ENCODE data around the gene CATSPERE.

The CATSPERE gene, protein sequence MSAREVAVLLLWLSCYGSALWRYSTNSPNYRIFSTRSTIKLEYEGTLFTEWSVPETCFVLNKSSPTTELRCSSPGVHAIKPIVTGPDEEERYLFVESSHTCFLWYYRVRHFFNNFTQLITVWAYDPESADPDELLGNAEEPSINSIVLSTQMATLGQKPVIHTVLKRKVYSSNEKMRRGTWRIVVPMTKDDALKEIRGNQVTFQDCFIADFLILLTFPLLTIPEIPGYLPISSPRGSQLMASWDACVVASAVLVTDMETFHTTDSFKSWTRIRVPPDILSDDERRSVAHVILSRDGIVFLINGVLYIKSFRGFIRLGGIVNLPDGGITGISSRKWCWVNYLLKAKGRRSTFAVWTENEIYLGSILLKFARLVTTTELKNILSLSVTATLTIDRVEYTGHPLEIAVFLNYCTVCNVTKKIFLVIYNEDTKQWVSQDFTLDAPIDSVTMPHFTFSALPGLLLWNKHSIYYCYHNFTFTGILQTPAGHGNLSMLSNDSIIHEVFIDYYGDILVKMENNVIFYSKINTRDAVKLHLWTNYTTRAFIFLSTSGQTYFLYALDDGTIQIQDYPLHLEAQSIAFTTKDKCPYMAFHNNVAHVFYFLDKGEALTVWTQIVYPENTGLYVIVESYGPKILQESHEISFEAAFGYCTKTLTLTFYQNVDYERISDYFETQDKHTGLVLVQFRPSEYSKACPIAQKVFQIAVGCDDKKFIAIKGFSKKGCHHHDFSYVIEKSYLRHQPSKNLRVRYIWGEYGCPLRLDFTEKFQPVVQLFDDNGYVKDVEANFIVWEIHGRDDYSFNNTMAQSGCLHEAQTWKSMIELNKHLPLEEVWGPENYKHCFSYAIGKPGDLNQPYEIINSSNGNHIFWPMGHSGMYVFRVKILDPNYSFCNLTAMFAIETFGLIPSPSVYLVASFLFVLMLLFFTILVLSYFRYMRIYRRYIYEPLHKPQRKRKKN

DNA sequence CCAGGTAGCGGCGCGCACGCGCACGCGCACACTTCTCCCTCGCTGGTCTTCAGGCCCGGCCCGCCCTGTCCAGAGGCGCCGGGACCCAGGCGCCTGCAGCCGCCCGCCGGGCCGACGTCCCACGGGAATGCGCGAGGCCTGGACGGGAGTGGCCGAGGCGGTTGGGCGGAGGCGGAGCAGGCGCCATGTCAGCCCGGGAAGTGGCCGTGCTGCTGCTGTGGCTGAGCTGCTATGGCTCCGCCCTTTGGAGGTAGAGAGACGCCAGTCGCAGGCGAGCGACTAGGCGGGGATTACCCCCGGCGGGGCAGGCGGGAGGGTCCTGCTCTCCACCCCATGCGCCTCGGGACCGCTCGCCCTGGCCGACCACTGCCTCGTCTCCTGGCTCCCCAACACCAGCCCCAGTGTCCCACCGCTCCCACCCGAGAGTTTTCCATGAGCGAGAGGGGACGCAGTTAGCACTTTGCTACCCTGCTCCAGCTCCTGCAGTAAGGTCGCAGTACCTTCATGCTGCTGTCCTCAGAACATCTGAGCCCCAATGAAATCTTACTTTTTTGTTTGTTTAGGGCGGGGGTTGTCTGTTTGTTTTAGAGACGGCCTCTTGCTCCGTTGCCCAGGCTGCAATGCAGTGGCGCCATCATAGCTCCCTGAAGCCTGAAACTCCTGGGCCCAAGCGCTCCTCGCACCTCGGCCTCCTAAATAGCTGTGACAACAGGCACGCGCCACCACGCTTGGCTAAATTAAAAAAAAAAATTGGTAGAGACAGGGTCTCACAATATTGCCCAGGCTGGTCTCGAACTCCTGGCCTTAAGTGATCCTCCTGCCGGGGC is at the start of gene CATSPERE:
CATSPERE (plus strand) TSS at position 29 of the 827 bp plus-strand sequence; CDS start at position 186, 157 bp downstream.
- peak; percentile 29 to 41 for DNase-seq (ENCODE audit: low read depth in 2 of 2)

DNA sequence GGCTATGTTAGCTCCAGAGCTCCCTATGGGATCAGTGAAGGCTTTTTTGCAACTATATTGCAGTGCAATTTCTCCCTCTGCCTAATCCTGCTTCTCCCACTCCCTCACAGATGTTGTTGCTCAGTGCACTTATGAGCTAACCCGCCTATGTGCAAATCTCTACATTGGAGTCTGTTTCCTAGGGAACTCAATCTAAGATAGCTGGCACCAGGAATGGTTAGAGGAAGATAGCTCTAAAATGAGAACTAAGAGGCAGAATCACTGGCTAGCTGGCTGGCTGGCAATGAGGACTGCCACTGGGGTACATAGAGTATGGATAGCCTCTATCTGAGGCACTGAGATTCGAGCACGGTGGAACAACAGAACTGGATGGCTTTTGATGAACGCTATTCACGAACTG is 48.9 kb upstream of the CATSPERE start:
- no peak for DNase-seq (ENCODE audit: low read depth in 2 of 2)

DNA sequence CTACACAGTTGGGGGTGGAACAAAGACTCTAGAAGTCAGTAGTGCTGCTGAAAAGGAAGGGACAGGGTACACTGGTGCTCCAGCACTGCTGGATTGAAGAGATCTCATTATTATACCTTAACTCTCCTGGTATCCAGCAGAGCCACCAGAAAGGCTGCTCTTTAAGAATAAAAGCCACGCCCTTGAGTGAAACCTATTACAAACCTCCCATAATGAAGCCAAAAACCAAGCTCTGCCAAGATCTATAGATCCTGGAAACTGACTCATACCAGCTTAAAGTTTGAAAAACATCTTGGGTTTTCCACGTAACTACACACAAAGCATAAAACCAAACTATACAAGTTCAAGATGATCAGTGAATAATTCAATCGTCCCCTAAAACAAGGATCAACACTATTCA is 47.3 kb upstream of the CATSPERE start:
- no peak for DNase-seq (ENCODE audit: low read depth in 2 of 2)

DNA sequence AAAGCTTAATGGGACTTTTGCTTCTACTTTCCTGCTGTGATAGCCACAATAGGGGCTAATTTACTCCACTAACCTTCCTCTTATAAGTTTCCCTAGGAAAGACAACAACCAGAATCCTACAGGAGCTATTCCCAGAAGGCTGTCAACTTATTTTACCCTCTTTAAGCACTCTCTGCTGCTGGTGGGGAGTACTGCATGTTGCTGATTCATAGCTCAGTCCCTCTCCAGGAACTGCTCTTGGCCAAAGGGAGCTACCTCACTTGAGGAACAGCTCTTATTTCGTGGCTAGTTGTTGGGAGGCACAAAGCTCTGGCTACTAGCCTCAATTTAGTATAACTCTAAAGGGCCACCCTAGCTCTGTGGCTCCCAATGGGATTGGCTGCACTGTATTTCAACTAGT is 46.5 kb upstream of the CATSPERE start:
- DNase-seq (ENCODE audit: low read depth in 2 of 2) = no peak

DNA sequence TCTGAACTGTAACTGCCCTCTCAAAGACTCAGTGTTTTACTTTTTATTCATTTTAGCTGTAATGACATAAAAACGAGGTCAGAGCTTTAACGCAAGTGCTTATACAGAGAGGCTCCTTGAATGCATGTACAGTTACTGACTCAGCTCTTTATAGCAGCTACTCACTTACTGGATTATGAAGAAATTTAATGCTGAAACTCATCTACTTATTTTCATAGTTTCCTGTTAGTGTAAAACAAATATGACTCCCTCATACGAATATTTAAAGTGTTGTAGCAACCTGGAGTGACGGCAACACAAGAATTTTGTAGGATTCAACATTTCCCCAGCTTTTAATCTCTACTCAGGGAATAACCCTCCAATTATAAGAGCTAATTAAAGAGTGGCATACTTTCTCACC is 42.0 kb upstream of the CATSPERE start:
- no peak for DNase-seq (ENCODE audit: low read depth in 2 of 2)

DNA sequence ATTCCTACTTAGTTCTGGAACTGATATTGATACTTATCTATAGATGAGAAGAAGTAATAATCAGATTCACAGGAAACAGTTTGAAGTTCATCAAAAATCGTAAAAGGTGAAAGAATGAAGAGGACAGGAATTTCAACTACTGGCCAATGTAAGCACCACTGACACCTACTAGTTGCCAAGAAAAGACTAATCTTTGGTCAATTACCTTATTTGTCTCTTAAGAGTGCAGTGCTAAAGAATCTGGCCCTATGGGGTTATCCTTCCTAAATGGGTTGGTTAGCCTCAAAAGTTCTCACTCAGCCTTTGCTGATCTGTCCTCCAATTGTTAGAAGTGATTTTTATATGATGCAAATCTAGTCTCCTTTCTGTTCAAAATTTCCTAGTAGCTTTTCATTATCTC is 38.9 kb upstream of the CATSPERE start:
- DNase-seq (ENCODE audit: low read depth in 2 of 2) = no peak

DNA sequence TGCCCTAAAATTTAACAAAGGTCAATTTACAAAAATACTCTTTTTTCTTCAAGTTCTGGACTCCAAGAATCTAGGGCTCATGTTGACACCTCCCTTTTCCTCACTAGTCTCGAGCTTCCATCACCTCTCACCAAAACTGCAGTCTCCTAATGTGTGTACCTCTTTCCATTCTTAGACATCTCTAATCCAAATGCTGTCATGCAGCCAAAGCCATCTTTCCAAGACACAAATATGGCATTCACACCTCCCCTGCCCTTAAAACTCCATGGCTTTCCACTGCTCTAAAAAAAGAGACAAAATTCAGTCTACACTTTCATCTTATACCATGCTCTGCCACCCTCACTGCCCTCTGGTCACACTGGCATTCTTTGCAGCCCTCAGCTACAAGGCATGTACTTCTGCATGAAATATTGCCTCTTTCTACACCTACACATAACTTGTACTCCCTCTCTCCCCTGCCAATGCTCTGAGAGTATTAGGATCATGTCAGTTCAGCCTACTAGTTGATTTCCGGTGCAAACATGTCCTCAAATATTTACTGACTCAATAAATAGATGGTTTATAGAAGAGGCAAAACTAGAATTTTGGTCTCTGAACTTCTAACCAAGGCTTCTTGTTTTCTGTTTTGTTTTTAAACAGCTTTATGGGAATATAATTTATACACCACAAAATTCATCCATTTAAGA is 36.3 kb upstream of the CATSPERE start:
- no peak for DNase-seq (ENCODE audit: low read depth in 2 of 2)

DNA sequence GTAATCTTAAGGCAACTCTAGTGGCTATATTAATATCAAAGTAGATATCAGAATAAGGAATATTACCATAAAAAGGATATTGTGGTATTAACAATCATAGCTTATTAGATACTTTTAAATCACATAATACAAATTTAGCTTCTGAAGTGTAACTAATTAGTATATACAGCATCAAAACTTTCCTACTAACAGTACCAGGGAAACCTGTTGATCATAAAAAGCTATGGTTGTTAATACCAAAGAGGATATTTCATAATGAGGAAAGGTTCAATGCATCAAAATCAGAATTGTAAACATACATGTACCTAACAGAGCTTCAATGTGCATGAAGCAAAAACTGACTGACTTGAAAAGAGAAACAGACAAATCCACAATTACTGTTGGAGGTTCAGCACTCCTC is 33.4 kb upstream of the CATSPERE start:
- no peak for DNase-seq (ENCODE audit: low read depth in 2 of 2)

DNA sequence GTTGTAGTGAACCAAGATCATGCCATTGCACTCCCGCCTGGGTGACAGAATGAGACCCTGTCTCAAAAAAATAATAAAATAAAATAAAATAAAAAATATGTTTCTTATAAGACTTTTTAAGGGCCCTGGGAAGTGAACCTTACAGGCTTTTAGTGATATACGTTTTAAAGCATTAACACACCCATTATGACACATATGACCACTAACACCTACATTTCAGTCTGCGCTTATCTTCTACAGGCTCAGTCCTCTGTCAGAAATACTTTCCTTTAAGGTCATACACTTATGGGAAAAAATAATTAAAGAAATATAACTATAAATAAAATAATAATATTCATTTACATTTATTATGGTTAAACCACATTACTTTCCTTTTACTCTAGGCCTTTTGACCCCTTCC is 31.3 kb upstream of the CATSPERE start:
- DNase-seq (ENCODE audit: low read depth in 2 of 2) = no peak

DNA sequence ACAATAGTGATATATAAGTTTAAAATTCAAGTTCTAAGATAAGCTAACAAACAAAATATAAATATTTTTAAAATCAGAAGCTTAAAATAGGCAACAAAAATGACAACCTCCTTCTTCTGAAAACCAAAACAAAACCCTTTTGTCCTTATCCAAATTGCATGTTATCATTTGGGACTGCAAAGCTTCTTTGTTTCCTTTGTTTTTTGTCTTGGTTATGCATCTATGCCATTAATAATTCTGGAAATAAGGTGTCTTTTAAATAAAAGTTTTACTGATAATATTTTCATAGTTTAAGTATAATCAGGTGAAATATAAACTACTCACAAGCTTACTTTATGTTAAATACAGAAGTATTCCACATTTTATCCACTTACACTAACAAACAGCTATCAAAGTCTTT is 29.9 kb upstream of the CATSPERE start:
- DNase-seq (ENCODE audit: low read depth in 2 of 2) = no peak

DNA sequence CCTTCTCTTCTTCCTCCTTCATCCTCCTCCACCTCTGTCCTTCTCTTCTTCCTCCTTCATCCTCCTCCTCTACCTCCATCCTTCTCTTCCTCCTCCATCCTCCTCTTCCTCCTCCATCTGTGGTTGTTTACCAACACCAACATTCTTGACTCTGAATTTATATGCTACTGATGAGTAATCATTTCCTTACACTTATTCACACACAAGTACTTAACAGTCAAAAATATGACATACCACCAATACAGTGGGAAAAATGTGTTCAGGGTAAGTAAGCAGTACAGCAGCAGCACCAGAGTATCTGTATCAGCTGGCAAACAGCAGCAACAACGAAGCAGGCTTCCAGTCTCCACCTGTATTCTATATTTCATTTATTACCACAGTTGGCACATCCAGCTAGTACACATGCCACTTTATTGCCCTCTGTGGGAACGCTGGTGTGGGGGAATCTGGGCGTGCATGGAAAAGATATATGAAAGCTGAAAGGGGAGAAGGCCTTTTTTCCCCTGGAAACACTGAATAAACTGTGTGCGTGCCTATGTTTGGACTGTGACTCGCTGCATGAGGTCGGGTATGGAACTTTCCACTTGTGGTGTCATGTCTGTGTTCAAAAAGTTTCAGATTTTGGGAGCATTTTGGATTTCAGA is 25.4 kb upstream of the CATSPERE start:
- no peak for DNase-seq (ENCODE audit: low read depth in 2 of 2)

DNA sequence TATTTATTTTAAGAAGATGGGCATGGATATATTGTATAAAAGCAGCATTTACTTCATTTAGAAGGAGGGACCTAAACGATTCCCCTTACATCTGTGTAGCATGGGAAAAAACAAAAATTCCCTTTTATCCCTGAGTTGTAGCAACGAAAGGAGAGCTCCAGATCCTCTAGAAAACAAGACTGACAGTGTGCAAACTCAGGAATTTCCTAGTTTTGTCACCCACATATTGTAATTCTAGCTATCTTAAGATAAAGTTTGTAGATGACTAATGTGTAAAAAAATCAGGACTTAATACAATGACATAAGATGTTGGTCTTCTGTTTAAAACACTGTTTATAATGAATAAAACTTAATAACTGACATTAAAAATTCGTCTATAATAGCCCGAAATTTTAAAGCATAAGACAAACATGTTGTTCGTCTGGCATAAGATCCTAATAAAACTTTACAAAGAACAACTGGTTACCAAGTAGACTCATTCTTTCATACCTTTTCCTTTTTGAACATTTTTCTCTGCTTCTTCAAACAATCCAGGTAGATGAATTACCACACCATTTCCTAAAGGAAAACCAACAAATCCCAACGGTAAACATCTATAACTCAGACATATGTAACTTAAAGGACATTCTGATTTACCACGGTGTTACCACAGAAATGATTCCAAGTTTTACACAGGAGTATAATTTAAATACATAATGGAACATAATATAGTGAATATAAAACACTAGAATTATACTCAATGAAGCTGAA is 24.6 kb upstream of the CATSPERE start:
- DNase-seq (ENCODE audit: low read depth in 2 of 2) = no peak

DNA sequence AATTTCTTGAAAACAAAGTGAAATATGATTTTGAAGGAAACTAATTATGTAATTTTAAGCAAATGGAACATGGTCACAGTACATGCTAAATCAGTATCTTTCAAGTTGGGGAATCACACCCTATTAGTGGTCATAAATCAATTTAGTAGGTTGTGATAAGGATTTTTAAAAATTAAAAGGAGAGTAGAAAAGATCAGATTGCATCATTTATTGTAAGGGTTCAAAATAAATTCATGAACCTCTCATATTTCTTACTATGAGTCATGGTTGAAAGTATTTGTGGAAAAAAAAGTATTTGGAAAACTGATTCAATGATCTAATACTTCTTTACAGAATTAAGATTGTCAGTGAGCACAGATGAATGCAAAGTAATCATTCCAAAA is 24.0 kb upstream of the CATSPERE start:
- DNase-seq (ENCODE audit: low read depth in 2 of 2) = no peak

DNA sequence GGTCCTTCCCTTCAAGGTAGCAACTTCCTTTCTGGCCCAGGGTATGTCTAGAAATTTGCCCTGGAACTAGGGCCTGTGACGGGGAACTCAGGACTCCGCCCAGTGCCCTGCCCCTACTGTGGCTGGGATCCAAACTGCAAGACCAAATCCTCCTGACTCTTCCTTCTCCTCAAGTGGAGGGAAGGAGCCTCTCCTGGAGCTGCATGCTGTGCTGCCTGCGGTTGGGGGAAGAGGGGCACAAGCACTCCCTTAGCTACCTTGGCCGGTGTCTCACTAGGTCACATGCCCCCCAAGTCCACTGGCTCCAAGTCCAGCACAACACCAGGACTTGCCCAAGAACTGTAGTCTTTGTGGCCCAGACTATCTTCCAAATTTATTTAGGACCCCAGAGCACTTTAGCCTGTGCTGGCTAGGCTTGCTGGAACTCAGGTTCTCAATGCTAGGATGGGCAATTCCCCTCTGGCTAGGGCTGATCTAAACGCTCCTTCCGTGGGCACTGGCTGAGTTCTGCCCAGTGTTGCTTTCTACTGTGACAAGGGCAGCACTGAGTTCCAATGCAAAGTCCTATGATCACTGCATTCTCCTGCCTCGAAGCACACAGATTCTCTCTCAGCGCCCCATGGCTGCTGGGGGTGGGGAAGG is 21.6 kb upstream of the CATSPERE start:
- DNase-seq (ENCODE audit: low read depth in 2 of 2) = no peak

DNA sequence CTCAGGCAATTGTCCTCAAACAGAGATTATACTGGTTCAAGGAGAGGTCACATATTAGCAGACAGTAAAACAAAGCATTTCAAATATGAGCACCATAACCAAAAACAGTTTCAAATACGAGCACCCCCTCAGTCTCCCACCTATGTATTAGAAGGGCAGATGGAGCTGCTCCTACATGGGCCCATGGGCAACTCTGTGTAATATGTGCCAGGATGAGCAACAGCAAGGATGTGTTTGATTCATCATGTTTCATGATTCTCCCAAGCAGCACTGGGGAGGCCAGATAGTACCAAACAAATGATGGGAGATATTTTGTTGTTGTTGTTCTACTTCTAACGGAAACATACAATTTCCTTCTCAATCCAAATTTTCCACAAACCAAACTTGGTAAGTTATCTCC is 18.2 kb upstream of the CATSPERE start:
- no peak for DNase-seq (ENCODE audit: low read depth in 2 of 2)

DNA sequence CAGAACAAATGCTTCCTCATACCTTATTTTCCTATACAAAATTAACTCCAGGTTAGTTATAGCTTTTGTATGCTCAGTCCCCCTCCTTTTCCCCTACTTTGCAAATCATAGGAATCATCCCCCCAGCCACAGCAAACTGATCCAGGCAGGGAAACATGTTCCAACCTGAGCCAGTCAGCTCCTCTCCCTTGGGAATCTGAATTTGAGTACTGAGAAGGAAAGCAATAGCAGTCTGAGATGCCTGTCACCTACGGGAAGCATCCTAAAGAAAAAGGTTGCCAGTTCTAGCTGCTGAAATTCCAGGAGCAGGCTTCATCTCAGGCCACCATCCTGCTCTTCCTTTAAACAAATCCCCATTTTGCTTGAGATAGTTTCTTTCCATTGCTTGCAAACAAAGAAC is 16.2 kb upstream of the CATSPERE start:
- DNase-seq (ENCODE audit: low read depth in 2 of 2) = no peak

DNA sequence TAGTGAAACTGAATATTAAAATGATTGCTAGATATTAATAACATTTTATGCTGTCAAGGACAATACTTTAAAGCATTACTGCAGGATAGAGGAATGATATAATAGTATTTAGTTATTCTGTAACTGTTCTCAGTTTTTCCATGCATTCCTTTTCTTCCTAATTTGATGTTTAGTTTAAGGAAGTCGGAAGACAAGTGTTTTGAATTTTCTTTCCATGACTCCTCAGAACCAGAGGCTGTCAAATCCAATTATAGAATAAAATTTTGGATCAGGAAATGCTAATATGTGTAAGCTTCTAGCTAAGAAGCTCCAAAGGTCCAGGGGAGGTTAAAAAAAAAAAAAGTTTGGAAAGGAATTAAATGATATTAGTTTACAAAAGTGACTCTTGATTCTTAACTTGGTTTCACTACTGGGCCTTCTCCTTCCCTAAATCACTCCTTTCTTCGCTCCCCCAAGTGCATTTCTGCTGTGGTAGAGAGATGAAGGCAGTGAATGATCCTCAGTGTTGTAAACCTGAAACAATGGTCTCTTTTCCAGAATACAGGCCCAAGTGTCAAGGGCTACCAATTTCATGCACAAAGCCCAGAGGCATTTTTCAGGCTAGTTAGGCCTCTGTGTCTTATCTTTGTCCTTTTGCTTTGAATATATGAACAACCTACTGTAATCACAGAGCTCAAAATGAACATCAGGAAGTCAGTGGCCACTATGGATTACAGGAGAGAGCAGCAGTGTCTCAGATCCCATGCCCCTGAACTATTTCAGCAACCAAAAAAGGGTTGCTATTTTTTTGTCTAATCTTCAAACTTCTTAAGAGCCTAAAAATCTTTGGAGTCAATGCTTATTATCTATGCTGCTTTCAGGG is 15.5 kb upstream of the CATSPERE start:
- DNase-seq (ENCODE audit: low read depth in 2 of 2) = no peak

DNA sequence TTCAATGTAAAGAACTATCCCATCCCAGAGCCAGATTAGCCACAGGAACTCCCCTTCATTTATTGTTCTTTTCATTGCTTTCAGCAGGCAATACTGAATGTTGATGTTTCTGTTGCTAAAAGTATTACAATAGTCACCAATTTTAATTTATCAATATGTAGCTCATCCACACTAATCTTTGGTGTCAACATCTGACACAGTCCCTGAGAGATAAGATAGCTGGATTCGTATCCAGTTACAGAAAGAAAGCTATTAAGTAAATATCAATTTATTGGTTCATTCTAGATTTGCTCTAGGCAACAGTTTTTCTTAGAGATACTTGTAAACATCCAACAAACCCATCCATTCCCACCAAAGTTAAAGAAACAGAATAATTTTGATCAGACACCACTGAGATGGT is 14.0 kb upstream of the CATSPERE start:
- DNase-seq (ENCODE audit: low read depth in 2 of 2) = no peak

DNA sequence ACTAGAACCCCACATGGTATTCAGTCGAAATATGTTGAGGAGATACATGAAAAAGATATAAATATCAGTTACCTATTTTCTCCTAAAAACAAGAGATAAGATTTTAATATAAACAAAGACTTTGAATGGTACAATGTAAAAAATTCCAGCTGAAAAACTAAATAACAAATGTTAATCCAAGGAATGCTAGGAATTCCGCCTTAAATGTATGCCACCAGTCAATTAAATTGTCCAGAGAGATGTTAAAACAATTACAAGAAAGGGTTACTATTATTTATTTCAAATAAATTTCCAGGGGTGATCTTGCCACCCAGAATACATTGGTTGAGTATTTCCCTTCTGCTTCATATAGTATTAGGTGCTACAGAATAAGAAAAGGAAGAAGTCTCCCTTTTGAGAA is 13.5 kb upstream of the CATSPERE start:
- no peak for DNase-seq (ENCODE audit: low read depth in 2 of 2)

Measured in stimulated activated CD4-positive, alpha-beta T cell treated with anti-CD3 and anti-CD28 coated beads, Interleukin-1b, Interleukin-23, amount 100 ng/mL, for 1 hour (primary cell).